CD4-positive, CD25-positive, alpha-beta regulatory T cell (primary cell): ENCODE results near the gene TIMM44. TPM values are rescaled to one million over a fixed set of nuclear protein-coding genes. Genes with fewer than 3 reads are reported as not detected.
A peak's percentile ranks its signal among the peaks of the same experiment; 100 is the strongest.

Experiments
- ATAC-seq, 2 donors: fragments of 150-1000 bp; cut with Tn5 transposase; one replicate each; pipeline ENCODE4 v1.10.0; 2021; ENCODE audit warnings: low read depth in 2 of 2, moderate number of reproducible peaks in 2 of 2, moderate library complexity in 1 of 2
- DNase-seq, 3 donors: peaks; one replicate each; pipeline versions ENCODE4 v3.0.0 to v3.0.0-alpha.2; 2012 to 2022; ENCODE audit warnings: mixed read lengths in 1 of 3
- H3K27ac ChIP-seq: one replicate; pipeline ENCODE4 v1.7.0; 2013; ENCODE audit warnings: mild to moderate bottlenecking, low read length; ENCODE audit not compliant: insufficient read depth, poor library complexity, severe bottlenecking
- H3K27me3 ChIP-seq: one replicate; pipeline ENCODE4 v1.7.0; 2013; ENCODE audit warnings: low read length; ENCODE audit not compliant: control insufficient read depth, insufficient read depth
- H3K36me3 ChIP-seq: one replicate; pipeline ENCODE4 v1.7.0; 2013; ENCODE audit warnings: mild to moderate bottlenecking, low read length, moderate library complexity; ENCODE audit not compliant: control insufficient read depth, insufficient read depth
- H3K4me1 ChIP-seq: 2 replicates; pipeline ENCODE4 v1.7.0; 2013; ENCODE audit warnings: mild to moderate bottlenecking, low read length; ENCODE audit not compliant: insufficient read depth, control insufficient read depth, poor library complexity, severe bottlenecking
- H3K4me3 ChIP-seq: one replicate; pipeline ENCODE4 v1.7.0; 2013; ENCODE audit warnings: low read depth, mild to moderate bottlenecking, low read length, moderate library complexity
- H3K9me3 ChIP-seq, 2 experiments: 1 replicate in 1 of 2; 2 replicates in 1 of 2; pipeline ENCODE4 v1.7.0; 2013; ENCODE audit warnings: low read length in 2 of 2, mild to moderate bottlenecking in 1 of 2, moderate library complexity in 1 of 2; ENCODE audit not compliant: control insufficient read depth in 2 of 2
- H3K27ac Mint-ChIP-seq, 3 donors: one replicate each; pipeline ENCODE4 v1.8.0; 2020 to 2022; ENCODE audit warnings: mild to moderate bottlenecking in 3 of 3, mixed read lengths in 3 of 3, moderate library complexity in 2 of 3
- H3K27me3 Mint-ChIP-seq: one replicate; pipeline ENCODE4 v1.8.0; 2022; ENCODE audit warnings: mild to moderate bottlenecking, mixed read lengths
- H3K36me3 Mint-ChIP-seq: one replicate; pipeline ENCODE4 v1.8.0; 2020; ENCODE audit warnings: mixed read lengths
- H3K4me1 Mint-ChIP-seq, 4 donors: one replicate each; pipeline ENCODE4 v1.8.0; 2020 to 2022; ENCODE audit warnings: mixed read lengths in 4 of 4, mild to moderate bottlenecking in 1 of 4
- H3K4me3 Mint-ChIP-seq, 4 donors: one replicate each; pipeline ENCODE4 v1.8.0; 2020 to 2022; ENCODE audit warnings: mild to moderate bottlenecking in 4 of 4, mixed read lengths in 4 of 4, moderate library complexity in 3 of 4
- H3K9me3 Mint-ChIP-seq, 7 donors: one replicate each; pipeline ENCODE4 v1.8.0; 2020 to 2022; ENCODE audit warnings: mixed read lengths in 7 of 7, mild to moderate bottlenecking in 3 of 7, moderate library complexity in 2 of 7
- polyA plus RNA-seq, 4 donors: library from polyadenylated mRNA; unstranded; fragments of 300-500 nt; fragmentation: Illumina TruSeq; gene quantifications; one replicate each; pipeline ENCODE4 v1.2.3, GENCODE V29; 2021
- total RNA-seq: library from RNA; stranded (reverse); gene quantifications from one replicate; pipeline ENCODE4 v1.2.3, GENCODE V29; 2022

TIMM44 gene
- total and polyA plus RNA-seq, 5 donors from 2014 or later = 14.0 to 72.5 (median 15.0) TPM

DNA sequence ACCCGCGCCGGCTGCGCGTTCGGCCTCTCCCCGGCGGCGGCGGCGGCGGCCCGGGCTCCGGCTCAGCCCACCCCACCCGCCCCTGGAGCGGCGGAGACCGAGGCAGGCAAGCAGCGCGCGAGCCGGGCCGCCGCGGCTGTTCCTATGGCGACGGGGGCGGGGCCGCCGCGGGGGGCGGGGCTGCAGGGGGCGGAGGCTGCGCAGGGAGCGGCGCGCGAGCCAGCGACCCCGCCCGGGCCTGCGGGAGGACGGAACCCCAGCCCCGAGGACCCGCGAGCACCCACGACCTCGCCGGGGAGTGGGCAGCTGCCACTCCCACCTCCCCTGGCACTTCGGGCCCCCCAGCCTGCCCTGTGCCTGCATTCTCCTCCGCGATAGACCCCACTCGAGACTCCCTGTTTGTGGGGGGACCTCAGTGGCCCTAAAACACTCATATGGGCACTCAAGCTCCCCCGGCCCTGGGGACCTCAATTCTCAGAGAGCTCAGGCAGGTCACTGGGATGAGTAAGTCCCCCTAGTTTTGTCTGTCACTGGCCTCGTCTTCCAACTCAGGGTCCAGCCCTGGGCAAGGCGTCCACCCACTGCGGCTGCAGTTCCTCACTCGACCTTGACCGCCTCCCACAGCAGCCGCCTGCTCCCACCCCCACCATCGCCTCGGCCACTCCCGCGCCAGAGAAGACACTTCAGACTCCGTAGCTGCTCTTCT, 17.3 kb downstream of the TIMM44 start, which contains the start of gene CTXN1:
TSS of gene CTXN1 (minus strand) at position 115 of the 706 bp plus-strand sequence. CDS start 597 bp downstream, outside the sequence.
- peaks cover 27% of the 10 kb centered on the region for H3K4me1 ChIP-seq
- peak; percentile 41 to 74 (median 73) for DNase-seq
- H3K4me3 ChIP-seq = no peak within 1 kb of the TSS
- no peaks in the 10 kb centered on the region for H3K36me3 ChIP-seq
- no peaks in the 10 kb centered on the region for H3K9me3 ChIP-seq
- peak; percentile 49 to 62 for ATAC-seq
- Mint-ChIP-seq H3K9me3 (no peaks in the 10 kb centered on the region), H3K36me3 (peaks cover 4% of the 10 kb centered on the region), H3K4me1 (peaks cover 0 to 37% (median 6%) of the 10 kb centered on the region in 4 donors), H3K27me3 (no peaks in the 10 kb centered on the region), H3K27ac (peak within 1 kb of the TSS in 1 of 3 donors; percentile 90), H3K4me3 (peak within 1 kb of the TSS; percentile 78 to 86 (median 84))
- H3K27me3 ChIP-seq = no peaks in the 10 kb centered on the region
- no peak within 1 kb of the TSS for H3K27ac ChIP-seq

DNA sequence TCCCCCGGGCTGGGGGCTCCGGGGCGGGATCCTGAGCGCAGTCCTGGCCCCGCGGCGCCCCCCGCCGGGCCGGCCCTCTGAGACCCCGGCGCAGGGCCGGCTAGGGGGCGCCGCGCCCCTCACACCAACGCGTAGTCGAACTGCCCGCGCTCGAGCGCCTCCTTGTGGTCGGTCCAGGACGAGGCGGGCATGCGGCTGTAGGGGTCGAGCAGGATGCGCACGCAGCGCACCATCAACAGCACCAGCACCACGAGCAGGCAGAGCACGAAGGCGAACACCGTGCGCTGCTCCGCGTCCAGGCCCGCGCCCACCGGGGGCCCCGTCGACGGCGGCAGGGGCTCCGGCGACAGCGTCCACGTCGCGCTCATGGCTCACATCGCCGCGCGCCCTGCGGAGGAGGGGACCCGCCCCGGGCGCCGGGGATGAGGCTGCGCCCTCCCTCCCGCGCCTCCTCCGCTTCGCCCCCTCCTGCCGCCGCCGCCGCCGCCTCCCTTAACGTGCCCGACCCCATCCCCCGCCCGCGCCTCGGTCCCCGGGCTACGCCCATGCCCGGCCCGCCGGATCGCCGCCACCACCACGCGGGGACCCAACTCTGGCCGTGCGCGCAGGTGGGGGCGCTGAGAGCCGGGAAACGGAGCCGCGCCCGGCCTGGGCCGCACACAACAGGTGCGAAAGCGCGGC, 18.2 kb downstream of the TIMM44 start:
- H3K4me3 Mint-ChIP-seq = peak overlapping the region; percentile 78 to 86 (median 82)
- peak; percentile 6 to 10 for ATAC-seq
- no peaks in the 10 kb centered on the region for H3K9me3 Mint-ChIP-seq
- H3K27me3 Mint-ChIP-seq = peaks cover under 1% of the 10 kb centered on the region
- Histone ChIP-seq H3K27me3 (no peaks in the 10 kb centered on the region), H3K4me1 (peaks cover 30% of the 10 kb centered on the region), H3K9me3 (no peaks in the 10 kb centered on the region), H3K27ac (no peak overlapping the region), H3K4me3 (no peak overlapping the region), H3K36me3 (no peaks in the 10 kb centered on the region)
- peak; percentile 55 to 74 (median 74) for DNase-seq
- peaks cover 4% of the 10 kb centered on the region for H3K36me3 Mint-ChIP-seq
- peak overlapping the region in 1 of 3 donors; percentile 90 for H3K27ac Mint-ChIP-seq
- H3K4me1 Mint-ChIP-seq = peaks cover 0 to 41% (median 11%) of the 10 kb centered on the region in 4 donors

DNA sequence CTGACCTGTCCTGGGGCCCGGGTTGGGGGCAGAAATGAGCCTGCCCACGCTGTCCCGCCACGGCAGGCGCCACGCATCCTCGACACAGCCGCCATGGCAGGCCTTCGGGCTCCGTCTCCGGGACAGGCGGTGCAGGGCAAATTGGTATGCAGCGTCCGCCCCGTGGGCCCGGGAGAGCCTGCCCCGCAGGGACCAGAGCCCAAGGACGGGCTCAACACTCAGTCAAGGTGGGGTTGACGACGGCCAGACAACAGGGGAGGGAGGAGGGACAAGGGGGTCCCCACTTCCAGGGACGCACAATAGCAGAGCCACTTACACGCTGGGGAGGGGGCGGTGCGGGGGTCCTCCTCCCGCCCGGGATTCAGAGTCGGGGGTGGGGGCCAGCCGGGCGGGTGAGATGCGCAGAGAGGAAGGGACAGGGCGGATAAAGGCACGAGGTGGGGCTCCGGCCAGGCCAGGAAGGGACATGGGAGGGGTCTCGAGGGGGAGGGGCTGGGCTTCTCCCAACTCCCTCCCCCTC, 18.8 kb downstream of the TIMM44 start:
- peaks cover 0 to 45% (median 15%) of the 10 kb centered on the region in 4 donors for H3K4me1 Mint-ChIP-seq

GRCh38 chr19:7924241-7924640, 19.2 kb downstream of the TIMM44 start:
- Histone ChIP-seq H3K4me3 (no peak overlapping the region), H3K27me3 (no peaks in the 10 kb centered on the region), H3K9me3 (no peaks in the 10 kb centered on the region), H3K36me3 (no peaks in the 10 kb centered on the region), H3K4me1 (peaks cover 40% of the 10 kb centered on the region), H3K27ac (no peak overlapping the region)
- peaks cover 4% of the 10 kb centered on the region for H3K36me3 Mint-ChIP-seq
- H3K4me3 Mint-ChIP-seq = peak overlapping the region in 2 of 4 donors; percentile 32 to 78
- peaks cover 0 to 46% (median 18%) of the 10 kb centered on the region in 4 donors for H3K4me1 Mint-ChIP-seq
- DNase-seq = no peak
- H3K27me3 Mint-ChIP-seq = peaks cover 10% of the 10 kb centered on the region
- ATAC-seq = no peak
- peaks cover 0 to 2% (median 0%) of the 10 kb centered on the region in 7 donors for H3K9me3 Mint-ChIP-seq
- no peak overlapping the region for H3K27ac Mint-ChIP-seq

More for the DNA sequence above, 18.8 kb downstream of the TIMM44 start:
- no peak overlapping the region for H3K27ac Mint-ChIP-seq
- H3K4me3 Mint-ChIP-seq = peak overlapping the region in 2 of 4 donors; percentile 46 to 86
- Histone ChIP-seq H3K9me3 (no peaks in the 10 kb centered on the region), H3K4me3 (no peak overlapping the region), H3K27me3 (no peaks in the 10 kb centered on the region), H3K36me3 (no peaks in the 10 kb centered on the region), H3K4me1 (peaks cover 35% of the 10 kb centered on the region), H3K27ac (no peak overlapping the region)
- no peak for DNase-seq
- ATAC-seq = no peak
- peaks cover 4% of the 10 kb centered on the region for H3K36me3 Mint-ChIP-seq
- H3K27me3 Mint-ChIP-seq = peaks cover 6% of the 10 kb centered on the region
- peaks cover 0 to 2% (median 0%) of the 10 kb centered on the region in 7 donors for H3K9me3 Mint-ChIP-seq

DNA sequence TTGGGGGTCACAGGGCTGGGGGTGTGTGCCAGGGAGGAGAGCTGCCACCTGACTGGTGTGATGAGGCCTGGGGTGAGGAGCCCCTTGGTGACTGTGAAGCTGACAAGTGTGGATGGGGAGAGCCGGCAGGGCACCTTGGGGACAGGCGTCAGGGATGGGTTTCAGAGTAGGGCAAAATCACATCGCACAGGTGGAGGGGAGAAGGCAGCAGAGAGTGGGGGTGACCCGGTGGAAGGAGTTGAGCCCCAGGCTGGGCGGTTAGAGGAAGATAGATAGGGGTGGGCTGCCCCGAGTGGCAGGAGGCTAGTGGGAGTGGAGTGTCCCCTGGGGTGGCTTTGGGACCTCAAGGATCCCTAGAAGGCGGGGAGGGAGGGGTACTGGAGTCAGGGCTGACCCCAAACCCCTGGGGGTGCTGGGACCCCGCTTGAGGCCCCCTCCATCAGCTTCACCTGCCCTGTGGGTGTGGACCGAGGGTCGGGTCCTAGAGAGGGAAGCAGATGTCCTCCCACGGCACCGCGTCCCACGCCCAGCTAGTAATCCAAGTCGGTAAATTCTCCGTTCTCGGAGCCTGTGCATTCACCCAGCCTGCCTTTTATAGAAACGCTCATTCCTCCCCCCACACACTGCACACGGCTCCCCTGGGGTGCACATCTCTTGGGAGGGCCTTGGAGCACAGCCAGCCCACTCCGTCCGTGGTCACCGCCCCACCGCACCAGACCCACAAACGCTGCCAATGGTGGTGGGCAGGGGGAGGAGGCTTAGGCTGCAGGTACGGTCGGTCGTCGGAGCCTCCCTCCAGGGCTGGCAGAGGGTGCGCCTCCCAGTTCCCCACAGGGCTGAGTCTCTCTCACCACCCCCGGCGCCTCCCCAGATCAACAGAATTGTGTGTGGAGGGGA, 19.9 kb downstream of the TIMM44 start:
- Histone ChIP-seq H3K36me3 (no peaks in the 10 kb centered on the region), H3K4me3 (no peak overlapping the region), H3K27me3 (peaks cover 2% of the 10 kb centered on the region), H3K9me3 (no peaks in the 10 kb centered on the region), H3K27ac (no peak overlapping the region), H3K4me1 (peaks cover 40% of the 10 kb centered on the region)
- H3K4me3 Mint-ChIP-seq = peak overlapping the region in 3 of 4 donors; percentile 32 to 60 (median 47)
- peaks cover 4% of the 10 kb centered on the region for H3K36me3 Mint-ChIP-seq
- no peak overlapping the region for H3K27ac Mint-ChIP-seq
- H3K9me3 Mint-ChIP-seq = peaks cover 0 to 2% (median 0%) of the 10 kb centered on the region in 7 donors
- H3K27me3 Mint-ChIP-seq = peaks cover 11% of the 10 kb centered on the region
- DNase-seq (no peak), ATAC-seq (no peak)
- peaks cover 0 to 41% (median 18%) of the 10 kb centered on the region in 4 donors for H3K4me1 Mint-ChIP-seq

GRCh38 chr19:7922836-7923195, 20.6 kb downstream of the TIMM44 start:
- H3K27ac ChIP-seq = no peak overlapping the region
- Mint-ChIP-seq H3K9me3 (peaks cover 0 to 2% (median 0%) of the 10 kb centered on the region in 7 donors), H3K4me3 (peak overlapping the region in 1 of 4 donors; percentile 60), H3K4me1 (peaks cover 0 to 49% (median 17%) of the 10 kb centered on the region in 4 donors), H3K27me3 (peaks cover 19% of the 10 kb centered on the region), H3K36me3 (peaks cover 4% of the 10 kb centered on the region), H3K27ac (no peak overlapping the region)
- DNase-seq (no peak), ATAC-seq (no peak)
- H3K9me3 ChIP-seq = no peaks in the 10 kb centered on the region
- H3K36me3 ChIP-seq = no peaks in the 10 kb centered on the region
- H3K27me3 ChIP-seq = peaks cover 5% of the 10 kb centered on the region
- no peak overlapping the region for H3K4me3 ChIP-seq
- peaks cover 42% of the 10 kb centered on the region for H3K4me1 ChIP-seq
